GM21390 (cell line): ENCODE measurements around the gene ARF5.
"Not testable (repeated sequence)": the region's sequence is repeated elsewhere in the genome, so short reads cannot be mapped to it uniquely, and the experiment has no call there.

Experiments
- ATAC-seq: cut with Tn5 transposase; IDR thresholded peaks from one replicate; pipeline ENCODE4 v1.9.1; 2021; ENCODE audit not compliant: unreplicated experiment

ARF5 gene

DNA sequence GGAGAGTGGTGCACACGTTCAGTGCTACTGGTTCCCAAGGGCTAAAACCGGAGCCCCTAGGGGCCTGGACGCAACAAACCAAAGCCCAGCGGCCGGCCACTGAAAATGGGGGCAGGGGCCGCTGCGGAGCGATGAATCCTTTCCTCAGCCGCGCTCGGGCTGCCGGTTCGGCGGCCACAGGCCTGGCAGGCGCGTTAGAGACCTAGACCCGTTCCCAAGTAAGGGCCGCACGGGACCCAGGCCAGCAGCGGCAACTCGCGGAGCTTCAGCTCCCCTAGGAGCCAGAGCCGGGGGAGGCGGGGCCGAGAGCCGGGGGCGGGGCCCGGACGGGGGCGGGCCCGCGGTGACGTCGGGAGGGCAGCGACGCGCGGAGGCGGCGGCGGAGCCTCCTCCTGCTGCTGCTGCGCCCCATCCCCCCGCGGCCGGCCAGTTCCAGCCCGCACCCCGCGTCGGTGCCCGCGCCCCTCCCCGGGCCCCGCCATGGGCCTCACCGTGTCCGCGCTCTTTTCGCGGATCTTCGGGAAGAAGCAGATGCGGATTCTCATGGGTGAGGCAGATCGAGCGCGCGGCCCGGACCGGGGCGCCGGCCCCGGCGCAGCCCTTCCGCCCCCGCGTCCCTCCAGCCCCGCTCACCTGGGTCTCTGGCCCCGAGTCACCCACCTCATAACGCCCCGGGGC is at the start of gene ARF5:
ARF5 (plus strand) TSS at position 393 of the 678 bp plus-strand sequence; CDS start at position 481, 88 bp downstream.
- ATAC-seq: peak; percentile 75

DNA sequence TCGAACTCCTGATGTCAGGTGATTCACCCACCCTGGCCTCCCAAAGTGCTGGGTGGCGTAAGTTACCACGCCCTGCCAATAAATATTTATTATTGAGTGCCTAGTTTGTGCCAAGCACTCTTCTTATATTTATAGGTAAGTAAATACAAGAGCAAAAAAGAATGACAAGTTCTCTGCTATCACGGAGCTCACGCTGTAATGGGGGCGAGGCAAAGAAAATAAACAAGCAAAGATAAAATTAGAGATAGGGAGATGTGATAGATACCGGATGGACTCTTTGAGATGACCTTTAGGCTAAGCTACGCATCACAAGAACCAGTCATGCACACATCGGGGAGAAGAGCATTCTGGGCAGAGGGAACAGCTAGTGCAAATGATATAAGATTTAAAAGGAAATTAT is 49.1 kb upstream of the ARF5 start:
- no peak for ATAC-seq

DNA sequence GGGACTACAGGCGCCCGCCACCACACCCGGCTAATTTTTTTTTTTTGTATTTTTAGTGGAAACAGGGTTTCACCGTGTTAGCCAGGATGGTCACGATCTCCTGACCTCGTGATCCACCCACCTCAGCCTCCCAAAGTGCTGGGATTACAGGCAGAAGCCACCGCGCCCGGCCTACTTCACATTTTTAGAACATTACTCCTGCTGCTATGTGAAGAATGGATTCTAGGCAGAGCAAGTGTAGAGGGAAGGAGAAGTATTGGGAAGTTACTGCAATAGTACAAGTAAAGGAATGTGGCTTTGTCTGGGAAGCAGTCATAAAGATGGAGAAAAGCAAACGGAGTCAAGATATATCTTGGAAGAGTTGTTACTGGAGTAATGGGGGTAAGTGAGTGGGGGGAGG is 47.8 kb upstream of the ARF5 start:
- not testable (repeated sequence) for ATAC-seq

- ATAC-seq: no peak
Measured at GRCh38 chr7:127541548-127541947, 46.7 kb upstream of the ARF5 start.

DNA sequence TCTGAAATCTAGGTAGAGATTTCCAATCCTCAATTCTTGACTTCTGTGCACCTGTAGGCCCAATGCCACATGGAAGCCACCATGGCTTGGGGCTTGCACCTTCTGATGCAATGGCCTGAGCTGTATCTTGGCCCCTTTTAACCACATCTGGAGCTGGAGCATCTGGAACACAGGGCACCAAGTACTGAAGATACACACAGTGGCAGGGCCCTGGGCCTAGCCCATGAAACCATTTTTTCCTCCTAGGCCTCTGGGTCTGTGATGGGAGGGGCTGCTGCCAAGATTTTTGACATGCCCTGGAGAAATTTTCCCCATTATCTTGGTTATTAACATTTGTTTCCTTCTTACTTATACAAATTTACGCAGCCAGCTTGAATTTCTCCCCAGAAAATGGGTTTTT is 41.9 kb upstream of the ARF5 start:
- no peak for ATAC-seq

DNA sequence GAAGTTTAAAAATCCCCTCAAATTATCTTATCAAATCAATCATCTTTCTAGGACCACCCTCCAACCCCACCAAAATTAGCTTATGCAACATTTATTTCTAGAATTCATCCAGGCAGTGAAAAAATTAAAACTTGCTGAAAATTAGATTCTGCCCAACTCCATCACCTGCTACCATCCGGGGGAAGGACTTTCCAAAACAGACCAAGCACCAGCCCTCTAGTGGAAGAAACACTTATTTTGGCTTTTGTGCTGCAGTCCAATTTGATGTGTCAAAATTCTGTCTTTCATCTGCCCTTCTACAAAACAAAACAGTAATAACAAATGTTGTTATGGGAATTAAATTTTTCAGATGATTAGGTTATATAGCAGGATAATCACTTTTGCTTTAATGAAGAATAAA is 38.0 kb upstream of the ARF5 start:
- no peak for ATAC-seq

DNA sequence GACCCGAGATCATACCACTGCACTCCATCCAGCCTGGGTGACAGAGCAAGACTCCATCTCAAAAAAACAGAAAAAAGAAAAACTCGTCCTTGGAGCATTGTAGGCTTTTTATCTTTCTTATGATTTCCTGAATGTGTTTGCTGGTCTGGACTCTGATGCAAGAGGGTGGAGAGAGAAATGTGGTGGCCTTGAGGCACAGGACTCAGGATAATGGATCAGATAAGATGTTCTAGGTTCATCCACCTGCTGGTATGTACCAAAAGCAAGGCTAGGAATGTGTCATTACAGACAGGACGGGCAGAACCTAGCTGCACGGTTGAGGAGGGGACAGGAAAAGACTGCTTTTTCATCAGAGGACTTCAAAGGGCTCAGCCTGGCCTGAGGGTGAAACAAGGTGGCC is 36.3 kb upstream of the ARF5 start:
- ATAC-seq: no peak

DNA sequence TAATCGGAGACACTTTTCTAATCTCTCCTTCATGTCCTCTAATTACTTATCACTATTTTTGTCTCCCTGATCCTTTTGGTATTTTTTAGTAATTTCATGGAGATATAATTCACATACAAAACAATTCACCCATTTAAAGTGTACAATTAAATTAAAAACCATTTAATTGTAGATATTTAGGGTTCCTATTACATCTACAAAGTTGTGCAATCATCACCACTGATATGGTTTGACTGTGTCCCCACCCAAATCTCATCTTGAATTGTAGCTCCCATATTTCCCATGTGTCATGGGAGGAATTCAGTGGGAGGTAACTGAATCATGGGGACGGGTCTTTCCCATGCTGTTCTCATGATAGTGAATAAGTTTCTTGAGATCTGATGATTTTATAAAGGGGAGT is 31.8 kb upstream of the ARF5 start:
- ATAC-seq: no peak

DNA sequence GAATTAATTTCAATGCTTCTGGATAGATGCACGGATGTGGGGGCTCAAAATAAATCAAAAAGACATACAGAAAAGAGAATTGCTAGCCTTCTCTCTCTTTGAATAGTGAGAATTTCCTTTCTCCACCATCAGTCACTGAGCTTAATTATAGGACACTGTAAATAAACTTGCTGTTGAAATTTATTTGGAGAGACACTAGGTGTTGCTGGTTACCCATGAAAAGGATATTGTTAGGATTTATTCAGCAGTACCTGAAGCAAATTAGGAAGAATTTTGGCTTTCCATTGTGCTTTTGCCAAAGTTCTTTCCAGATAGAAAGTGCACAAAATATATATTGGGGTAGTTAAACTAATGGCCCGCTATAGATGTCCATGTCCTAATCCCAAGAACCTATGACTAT is 30.4 kb upstream of the ARF5 start:
- ATAC-seq: no peak

DNA sequence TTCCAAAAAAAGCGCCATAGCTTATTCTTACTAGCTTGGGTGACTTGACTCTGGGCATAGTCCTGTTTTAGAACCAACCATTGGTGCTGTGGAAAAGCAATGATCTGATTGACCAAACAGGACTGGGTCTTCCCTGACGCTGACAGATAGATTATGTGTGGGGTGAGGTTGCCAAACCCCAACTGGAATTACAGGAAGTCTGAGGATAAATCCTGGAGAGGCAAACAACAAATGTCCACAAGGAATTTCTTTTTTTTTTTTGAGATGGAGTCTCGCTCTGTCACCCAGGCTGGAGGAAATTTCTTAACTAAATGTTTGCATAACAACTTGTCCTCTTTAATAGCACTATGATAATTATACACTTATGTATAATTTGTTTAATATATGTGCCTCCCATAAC is 22.0 kb upstream of the ARF5 start:
- no peak for ATAC-seq

DNA sequence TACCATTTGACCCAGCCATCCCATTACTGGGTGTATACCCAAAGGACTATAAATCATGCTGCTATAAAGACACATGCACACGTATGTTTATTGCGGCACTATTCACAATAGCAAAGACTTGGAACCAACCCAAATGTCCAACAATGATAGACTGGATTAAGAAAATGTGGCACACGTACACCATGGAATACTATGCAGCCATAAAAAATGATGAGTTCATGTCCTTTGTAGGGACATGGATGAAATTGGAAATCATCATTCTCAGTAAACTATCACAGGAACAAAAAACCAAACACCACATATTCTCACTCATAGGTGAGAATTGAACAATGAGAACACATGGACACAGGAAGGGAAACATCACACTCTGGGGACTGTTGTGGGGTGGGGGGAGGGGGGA is 20.2 kb upstream of the ARF5 start:
- not testable (repeated sequence) for ATAC-seq

DNA sequence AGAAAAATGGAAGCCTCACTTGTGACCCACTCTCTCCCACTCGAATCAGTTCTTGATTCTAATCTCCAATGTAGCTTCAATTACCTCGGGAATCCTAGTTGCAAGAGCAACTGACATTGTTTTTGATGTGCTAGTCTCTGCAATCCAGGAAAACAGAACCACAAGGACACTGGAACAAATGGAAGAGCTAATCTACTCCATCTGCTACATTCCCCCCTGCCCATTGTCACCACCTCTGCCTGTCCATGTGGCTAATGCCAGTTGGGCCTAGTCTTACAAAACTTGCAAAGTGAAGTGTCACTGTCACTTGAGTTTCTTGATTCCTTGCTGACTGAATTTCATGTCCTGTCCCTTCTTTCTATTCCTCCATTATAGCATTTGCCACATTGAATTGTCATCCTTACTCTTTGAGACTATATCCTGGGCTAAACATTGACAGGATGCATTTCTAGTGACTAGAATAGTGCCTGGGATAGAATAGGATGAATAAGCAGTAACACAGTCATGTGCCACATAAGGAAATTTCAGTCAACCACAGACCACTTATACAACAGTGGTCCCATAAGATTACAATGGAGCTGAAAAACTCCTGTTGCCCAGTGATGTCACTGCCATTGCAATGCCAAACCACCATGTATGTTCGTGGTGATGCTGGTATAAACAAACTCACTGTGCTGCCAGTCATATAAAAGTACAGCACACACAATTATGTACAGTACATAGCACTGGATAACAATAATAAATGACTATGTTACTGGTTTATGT is 16.3 kb upstream of the ARF5 start:
- no peak for ATAC-seq

- ATAC-seq: no peak
Measured at GRCh38 chr7:127578036-127578684, 10.1 kb upstream of the ARF5 start.

- ATAC-seq: no peak
Measured at GRCh38 chr7:127578711-127579275, 9.4 kb upstream of the ARF5 start.

DNA sequence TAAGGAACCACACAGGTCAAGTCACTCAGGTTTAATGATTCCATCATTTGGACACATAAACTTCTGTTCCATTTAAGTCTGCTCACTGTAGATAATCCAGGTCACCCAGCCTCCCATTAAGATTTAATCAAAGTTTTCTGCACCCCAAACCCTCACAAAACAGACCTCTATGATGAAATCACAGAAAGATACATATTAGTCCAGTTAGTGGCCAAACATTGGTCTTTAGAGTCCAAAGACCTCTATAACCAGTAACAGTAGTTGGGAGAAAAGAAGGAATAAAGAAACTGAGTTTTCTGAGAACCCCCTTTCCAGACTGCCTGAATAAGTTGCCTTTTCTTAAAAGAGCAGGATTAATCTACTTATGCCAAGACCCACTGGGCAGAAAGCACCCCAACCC is 7.6 kb upstream of the ARF5 start:
- ATAC-seq: no peak

- no peak for ATAC-seq
Measured at GRCh38 chr7:127581716-127582115, 6.5 kb upstream of the ARF5 start.

- no peak for ATAC-seq
Measured at GRCh38 chr7:127582361-127582760, 5.8 kb upstream of the ARF5 start.

DNA sequence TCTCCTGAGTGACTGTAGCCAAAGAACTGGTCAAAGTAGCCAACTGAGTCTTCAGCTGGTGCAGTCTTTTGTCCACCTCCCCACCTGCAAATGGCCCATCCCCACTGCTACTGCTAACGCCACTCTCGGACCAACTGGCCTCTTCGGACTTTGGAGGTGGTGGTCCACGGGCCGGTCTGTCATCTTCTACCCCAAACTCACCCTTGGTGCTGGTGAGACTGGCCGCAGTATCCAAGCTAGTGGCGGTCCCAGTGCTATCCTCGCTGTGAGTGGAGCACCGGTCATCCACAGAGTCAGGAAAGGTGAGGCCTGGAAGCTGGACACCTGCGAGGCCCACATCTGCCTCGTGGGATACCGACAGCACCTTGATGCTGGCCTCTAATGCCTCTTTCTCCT is 3.6 kb upstream of the ARF5 start:
- no peak for ATAC-seq

DNA sequence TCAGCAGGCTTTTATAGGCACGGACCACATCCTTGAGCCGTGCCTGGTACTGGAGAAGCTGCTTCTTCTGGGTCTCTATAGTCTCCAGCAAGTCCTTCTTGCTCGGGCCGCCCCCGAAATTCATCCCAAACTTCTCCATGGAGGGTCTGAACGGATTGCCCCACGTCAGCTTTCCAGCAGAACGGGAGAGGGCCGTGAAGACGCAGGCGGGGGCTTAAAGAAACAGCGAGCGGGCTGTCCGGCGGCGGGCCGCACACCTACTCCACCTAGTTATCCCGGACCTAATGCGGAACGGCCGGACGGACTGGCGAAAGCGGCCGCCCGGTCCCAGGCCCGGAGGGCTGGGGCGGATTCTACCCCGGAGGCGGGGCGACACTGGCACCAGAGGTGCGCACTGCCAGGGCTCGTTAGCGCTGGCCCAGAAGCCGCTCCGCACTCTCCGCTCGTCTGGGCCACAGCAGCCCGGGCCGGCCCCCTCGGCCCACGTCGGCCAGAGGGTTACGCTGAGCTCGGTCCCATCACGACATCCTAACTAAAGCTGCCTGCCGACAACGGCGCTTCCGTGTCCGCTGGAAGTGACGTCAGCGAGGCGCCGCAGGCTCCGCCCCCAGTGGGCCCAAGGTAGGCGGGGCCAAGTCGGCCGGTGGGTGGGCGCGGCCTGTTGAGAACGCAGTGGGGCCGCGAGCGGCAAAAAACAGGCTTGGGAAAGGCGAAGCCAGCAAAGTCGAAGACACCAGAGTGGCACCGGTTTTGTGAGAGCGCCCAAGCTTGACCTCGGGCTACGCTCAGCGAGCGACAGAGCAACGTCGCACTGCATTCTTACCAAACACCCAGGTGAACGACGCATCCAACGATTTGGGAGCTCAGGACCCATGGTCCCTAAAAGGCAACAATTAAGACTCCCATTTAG is 2.9 kb upstream of the ARF5 start, which contains the start of gene GCC1:
GCC1 (minus strand) TSS at position 553 of the 910 bp plus-strand sequence; CDS start at position 139, 414 bp downstream.
- peak; percentile 76 for ATAC-seq

DNA sequence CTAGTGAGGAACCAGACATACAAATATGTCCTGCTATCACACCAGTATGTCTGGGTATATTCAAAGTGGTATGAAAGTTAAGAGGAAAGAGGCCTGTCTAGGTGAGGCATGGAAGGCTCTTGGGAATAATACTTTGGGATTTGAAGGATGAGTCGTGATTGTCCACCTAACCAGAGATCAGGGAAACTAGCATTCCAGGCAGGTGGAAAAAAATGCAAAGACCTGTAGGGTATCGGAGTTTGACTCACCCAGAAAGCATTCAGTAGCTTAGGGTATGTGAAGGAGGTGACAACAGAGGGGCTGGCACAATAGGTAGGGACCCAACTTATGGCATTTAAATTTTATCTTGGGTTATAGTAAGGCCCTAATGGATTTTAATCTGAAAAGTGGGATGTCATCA is 1.9 kb upstream of the ARF5 start:
- ATAC-seq: no peak

DNA sequence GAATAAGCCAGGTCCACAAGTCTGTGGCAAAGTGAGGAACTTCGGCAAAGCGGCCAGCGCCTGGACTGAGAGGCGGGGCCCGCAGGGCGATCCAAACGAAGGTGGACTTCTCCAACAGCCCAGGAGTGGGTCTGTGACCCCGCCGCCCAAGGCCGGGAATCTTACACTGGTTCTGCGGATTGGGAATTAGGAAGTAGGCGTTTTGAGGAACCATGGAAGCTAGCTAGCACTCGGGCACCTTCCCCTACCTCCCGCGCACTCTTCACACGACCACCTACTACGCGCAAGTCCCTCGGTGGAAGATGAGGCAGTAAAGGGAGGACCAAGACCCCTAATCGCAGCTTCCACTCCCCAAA is 570 bp upstream of the ARF5 start:
- ATAC-seq: no peak
